GM18907 (cell line): ENCODE data around the gene HINT2.

Experiments
- ATAC-seq: cut with Tn5 transposase; IDR thresholded peaks from one replicate; pipeline ENCODE4 v1.9.1; 2021; ENCODE audit warnings: mild to moderate bottlenecking, moderate library complexity; ENCODE audit not compliant: unreplicated experiment

Gene HINT2

GRCh38 chr9:35841645-35841900, 26.7 kb upstream of the HINT2 start:
- ATAC-seq = no peak

GRCh38 chr9:35840881-35841644, 26.2 kb upstream of the HINT2 start:
- ATAC-seq = no peak

GRCh38 chr9:35839926-35840325, 25.1 kb upstream of the HINT2 start:
- ATAC-seq = no peak

GRCh38 chr9:35836595-35836994, 21.8 kb upstream of the HINT2 start:
- no peak for ATAC-seq

- no peak for ATAC-seq
Observed at GRCh38 chr9:35835766-35836165, 20.9 kb upstream of the HINT2 start.

- ATAC-seq = no peak
Observed at GRCh38 chr9:35835216-35835632, 20.4 kb upstream of the HINT2 start.

GRCh38 chr9:35834260-35835215, 19.7 kb upstream of the HINT2 start:
- ATAC-seq = no peak

- ATAC-seq = no peak
Observed at GRCh38 chr9:35832814-35833213, 18.0 kb upstream of the HINT2 start.

- ATAC-seq = no peak
Observed at GRCh38 chr9:35831040-35831439, 16.2 kb upstream of the HINT2 start.

- ATAC-seq = no peak
Observed at GRCh38 chr9:35829764-35830096, 14.9 kb upstream of the HINT2 start.

GRCh38 chr9:35829084-35829763, 14.4 kb upstream of the HINT2 start, which contains the start of gene TMEM8B:
Gene TMEM8B (plus strand): TSS chr9:35829228. CDS start chr9:35829448, 220 bp downstream.
- ATAC-seq = peak; percentile 75

GRCh38 chr9:35828716-35829083, 13.9 kb upstream of the HINT2 start, which contains the start of gene FAM221B:
Gene FAM221B (minus strand): TSS chr9:35828732. CDS start chr9:35826161, 2,571 bp downstream.
- ATAC-seq = peak; percentile 3

GRCh38 chr9:35827486-35827885, 12.6 kb upstream of the HINT2 start:
- ATAC-seq = no peak

GRCh38 chr9:35826071-35826701, 11.3 kb upstream of the HINT2 start:
- ATAC-seq = peak; percentile 62

- ATAC-seq = no peak
Observed at GRCh38 chr9:35822926-35823325, 8.1 kb upstream of the HINT2 start.

GRCh38 chr9:35820076-35820475, 5.2 kb upstream of the HINT2 start:
- no peak for ATAC-seq

GRCh38 chr9:35818341-35818740, 3.5 kb upstream of the HINT2 start:
- ATAC-seq = no peak

- ATAC-seq = no peak
Observed at GRCh38 chr9:35816708-35817107, 1.9 kb upstream of the HINT2 start.

- ATAC-seq = peak; percentile 35
Observed at GRCh38 chr9:35814106-35814840, 569 bp downstream of the HINT2 start.

GRCh38 chr9:35813434-35814105, 1.3 kb downstream of the HINT2 start:
- ATAC-seq = no peak
